ENCODE measurements around the gene EDC4. TPM values are rescaled to one million over a fixed set of nuclear protein-coding genes. Genes with fewer than 3 reads are reported as not detected.
A peak's percentile ranks its signal among the peaks of the same experiment; 100 is the strongest.

EDC4 gene
- total RNA-seq, 1 experiment from 2014 or later, result 100 TPM

GRCh38 chr16:67864594-67864993 is 8.3 kb upstream of the EDC4 start:
- DNase-seq (ENCODE audit: low read depth, low spot score) (no peak), ATAC-seq (0 out of 2 replicates have a peak, but pooled peaks have one; percentile 7)
- Histone ChIP-seq H3K27ac (ENCODE audit: low read depth, low read length) (peak overlapping the region; percentile 0; the same call in 1 of the 2 replicates), H3K4me2 (ENCODE audit: low read length) (no peak overlapping the region), H3K4me3 (replicated peaks in 1 of 2; ENCODE audit: low read depth in 1 of 2, low read length in 2 of 2) (no peak overlapping the region), H3K9me3 (ENCODE audit: control insufficient read depth in 1 of 2, insufficient read depth in 1 of 2, low read depth in 1 of 2, low read length in 2 of 2) (no peaks in the 10 kb centered on the region), H3K79me2 (ENCODE audit: insufficient read depth, low read length) (peaks cover 65% of the 10 kb centered on the region), H3K27me3 (ENCODE audit: insufficient read depth, low read length) (no peaks in the 10 kb centered on the region), H3K36me3 (ENCODE audit: control insufficient read depth in 1 of 2, insufficient read depth in 2 of 2, low read length in 2 of 2) (peaks cover 22 to 39% of the 10 kb centered on the region in 2 experiments; a peak in 3 of 4 replicates), H3K4me1 (ENCODE audit: control insufficient read depth in 1 of 2, insufficient read depth in 2 of 2, low read length in 2 of 2) (peaks cover 8 to 45% of the 10 kb centered on the region in 2 experiments; a peak in 3 of 4 replicates), H2AFZ (ENCODE audit: low read depth, low read length, poor library complexity, severe bottlenecking) (no peak overlapping the region), H3K9ac (ENCODE audit: low read length) (no peak overlapping the region), H3K9me2 (ENCODE audit: insufficient read depth) (no peaks in the 10 kb centered on the region), H4K20me1 (ENCODE audit: insufficient read depth) (peaks cover 4% of the 10 kb centered on the region; the same call in 1 of the 2 replicates)
- CTCF ChIA-PET, result interaction anchor here (1.1 to 2.1 kb wide), 3 partner anchors 48 to 343 kb away, joined by 6 to 18 read pairs (median 15); no protein-coding TSS in a partner anchor
- TF ChIP-seq TCF7L2 (IDR thresholded peaks at IDR 0.05; ENCODE audit: borderline replicate concordance, extremely low read depth, insufficient read depth, insufficient read length), result no peak
- TF ChIP-seq ZFX (IDR thresholded peaks at IDR 0.05), result no peak
- no peak for TF ChIP-seq ZNF274 (IDR thresholded peaks at IDR 0.05; ENCODE audit: low read depth, low read length)
- no peak for TF ChIP-seq ATF3 (IDR thresholded peaks at IDR 0.05)
- TF ChIP-seq, protein P1, sequence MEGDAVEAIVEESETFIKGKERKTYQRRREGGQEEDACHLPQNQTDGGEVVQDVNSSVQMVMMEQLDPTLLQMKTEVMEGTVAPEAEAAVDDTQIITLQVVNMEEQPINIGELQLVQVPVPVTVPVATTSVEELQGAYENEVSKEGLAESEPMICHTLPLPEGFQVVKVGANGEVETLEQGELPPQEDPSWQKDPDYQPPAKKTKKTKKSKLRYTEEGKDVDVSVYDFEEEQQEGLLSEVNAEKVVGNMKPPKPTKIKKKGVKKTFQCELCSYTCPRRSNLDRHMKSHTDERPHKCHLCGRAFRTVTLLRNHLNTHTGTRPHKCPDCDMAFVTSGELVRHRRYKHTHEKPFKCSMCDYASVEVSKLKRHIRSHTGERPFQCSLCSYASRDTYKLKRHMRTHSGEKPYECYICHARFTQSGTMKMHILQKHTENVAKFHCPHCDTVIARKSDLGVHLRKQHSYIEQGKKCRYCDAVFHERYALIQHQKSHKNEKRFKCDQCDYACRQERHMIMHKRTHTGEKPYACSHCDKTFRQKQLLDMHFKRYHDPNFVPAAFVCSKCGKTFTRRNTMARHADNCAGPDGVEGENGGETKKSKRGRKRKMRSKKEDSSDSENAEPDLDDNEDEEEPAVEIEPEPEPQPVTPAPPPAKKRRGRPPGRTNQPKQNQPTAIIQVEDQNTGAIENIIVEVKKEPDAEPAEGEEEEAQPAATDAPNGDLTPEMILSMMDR (IDR thresholded peaks at IDR 0.05 in 2 of 3, conservative IDR thresholded peaks at IDR 0.05 in 1 of 3; ENCODE audit: borderline replicate concordance in 1 of 3, insufficient read depth in 1 of 3, low read depth in 2 of 3, low read length in 2 of 3), result no peak
- TF ChIP-seq JUND (IDR thresholded peaks at IDR 0.05), result no peak
- TF ChIP-seq YY1 (IDR thresholded peaks at IDR 0.05; ENCODE audit: extremely low read depth, insufficient replicate concordance, low read depth, low read length), result no peak
- TF ChIP-seq CBX3 (IDR thresholded peaks at IDR 0.05; ENCODE audit: low read depth), result no peak
- TF ChIP-seq EZH2 (IDR thresholded peaks at IDR 0.05), result no peak
- no peak for TF ChIP-seq CEBPB (IDR thresholded peaks at IDR 0.05; ENCODE audit: low read depth)
- TF ChIP-seq SP1 (IDR thresholded peaks at IDR 0.05; ENCODE audit: low read depth), result no peak
- TF ChIP-seq POLR2A (IDR thresholded peaks at IDR 0.05; ENCODE audit: borderline replicate concordance, extremely low read depth, insufficient read depth, insufficient read length), result no peak
- TF ChIP-seq ELF1 (IDR thresholded peaks at IDR 0.05; ENCODE audit: borderline replicate concordance, low read depth), result no peak
- TF ChIP-seq SIN3A (IDR thresholded peaks at IDR 0.05; ENCODE audit: low read depth), result no peak
- no peak for TF ChIP-seq FOSL1 (IDR thresholded peaks at IDR 0.05; ENCODE audit: low read depth)
- TF ChIP-seq RAD21 (IDR thresholded peaks at IDR 0.05; ENCODE audit: low read depth), result no peak
- TF ChIP-seq SRF (IDR thresholded peaks at IDR 0.05; ENCODE audit: low read depth), result no peak
- TF ChIP-seq EGR1 (IDR thresholded peaks at IDR 0.05; ENCODE audit: low read depth), result no peak
- TF ChIP-seq EZH2phosphoT487 (IDR thresholded peaks at IDR 0.05; ENCODE audit: borderline replicate concordance), result no peak
- TF ChIP-seq, protein P2, sequence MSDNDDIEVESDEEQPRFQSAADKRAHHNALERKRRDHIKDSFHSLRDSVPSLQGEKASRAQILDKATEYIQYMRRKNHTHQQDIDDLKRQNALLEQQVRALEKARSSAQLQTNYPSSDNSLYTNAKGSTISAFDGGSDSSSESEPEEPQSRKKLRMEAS (IDR thresholded peaks at IDR 0.05), result no peak
- RAD21 ChIA-PET (ENCODE audit: low non-redundant PET in 1 of 2, low total read pairs in 2 of 2, uncharacterized antibody in 2 of 2, unreplicated experiment in 2 of 2), result no interaction called here
- POLR2A ChIA-PET, result no interaction called here
- intact Hi-C loops (cut with micrococcal nuclease), result loop anchor here (2.0 kb wide), 1 partner anchor 192 kb away; no protein-coding TSS in a partner anchor
- BruUV-seq (replicated peaks), result no TSS peak
